ENCODE measurements around the gene MBD4. TPM values are rescaled to one million over a fixed set of nuclear protein-coding genes. Genes with fewer than 3 reads are reported as not detected.

MBD4 gene
- total RNA-seq, 1 experiment from 2014 or later, result 15.7 TPM

- TF ChIP-seq CTCF (IDR thresholded peaks at IDR 0.05 in 2 of 3, conservative IDR thresholded peaks at IDR 0.05 in 1 of 3; ENCODE audit: borderline replicate concordance in 1 of 3, insufficient read depth in 1 of 3, low read depth in 2 of 3, low read length in 2 of 3), result no peak
Observed at GRCh38 chr3:129461022-129461421, 21.3 kb upstream of the MBD4 start (continued).

- Histone ChIP-seq H4K20me1 (ENCODE audit: insufficient read depth) (no peaks in the 10 kb centered on the region), H3K4me1 (ENCODE audit: control insufficient read depth in 1 of 2, insufficient read depth in 2 of 2, low read length in 2 of 2) (peaks cover 0 to 13% of the 10 kb centered on the region in 2 experiments; a peak in 2 of 4 replicates), H3K4me3 (replicated peaks in 1 of 2; ENCODE audit: low read depth in 1 of 2, low read length in 2 of 2) (no peak overlapping the region), H3K9ac (ENCODE audit: low read length) (no peak overlapping the region), H3K4me2 (ENCODE audit: low read length) (no peak overlapping the region), H2AFZ (ENCODE audit: low read depth, low read length, poor library complexity, severe bottlenecking) (no peak overlapping the region), H3K79me2 (ENCODE audit: insufficient read depth, low read length) (no peaks in the 10 kb centered on the region), H3K27me3 (ENCODE audit: insufficient read depth, low read length) (no peaks in the 10 kb centered on the region), H3K36me3 (ENCODE audit: control insufficient read depth in 1 of 2, insufficient read depth in 2 of 2, low read length in 2 of 2) (no peaks in the 10 kb centered on the region), H3K27ac (ENCODE audit: low read depth, low read length) (no peak overlapping the region), H3K9me3 (ENCODE audit: control insufficient read depth in 1 of 2, insufficient read depth in 1 of 2, low read depth in 1 of 2, low read length in 2 of 2) (no peaks in the 10 kb centered on the region), H3K9me2 (ENCODE audit: insufficient read depth) (no peaks in the 10 kb centered on the region)
- ChIA-PET POLR2A (no interaction called here), RAD21 (ENCODE audit: low non-redundant PET in 1 of 2, low total read pairs in 2 of 2, uncharacterized antibody in 2 of 2, unreplicated experiment in 2 of 2) (no interaction called here), CTCF (no interaction called here)
- DNase-seq (ENCODE audit: low read depth, low spot score) (no peak), ATAC-seq (no peak)
- intact Hi-C loops (cut with micrococcal nuclease), result no loop called here
- BruUV-seq (replicated peaks), result no TSS peak
- TF ChIP-seq MAX (IDR thresholded peaks at IDR 0.05) (no peak), FOSL1 (IDR thresholded peaks at IDR 0.05; ENCODE audit: low read depth) (no peak), RAD21 (IDR thresholded peaks at IDR 0.05; ENCODE audit: low read depth) (no peak), YY1 (IDR thresholded peaks at IDR 0.05; ENCODE audit: extremely low read depth, insufficient replicate concordance, low read depth, low read length) (no peak), POLR2A (IDR thresholded peaks at IDR 0.05; ENCODE audit: borderline replicate concordance, extremely low read depth, insufficient read depth, insufficient read length) (no peak), ZFX (IDR thresholded peaks at IDR 0.05) (no peak), EGR1 (IDR thresholded peaks at IDR 0.05; ENCODE audit: low read depth) (no peak), CTCF (IDR thresholded peaks at IDR 0.05 in 2 of 3, conservative IDR thresholded peaks at IDR 0.05 in 1 of 3; ENCODE audit: borderline replicate concordance in 1 of 3, insufficient read depth in 1 of 3, low read depth in 2 of 3, low read length in 2 of 3) (no peak), CEBPB (IDR thresholded peaks at IDR 0.05; ENCODE audit: low read depth) (no peak), ZNF274 (IDR thresholded peaks at IDR 0.05; ENCODE audit: low read depth, low read length) (no peak), SRF (IDR thresholded peaks at IDR 0.05; ENCODE audit: low read depth) (no peak)
Observed at GRCh38 chr3:129460572-129460971, 20.8 kb upstream of the MBD4 start.

All from HCT116 (cell line).